NOMO-1 treated with DMSO at 0.1 percent for 48 hours (cell line): ENCODE results near the gene FARP1.
"Not testable (repeated sequence)": the region's sequence is repeated elsewhere in the genome, so short reads cannot be mapped to it uniquely, and the experiment has no call there.

Experiments
- DNase-seq: peaks from one replicate; lab custom pipeline; 2025; ENCODE audit not compliant: unreplicated experiment; lab: John Stamatoyannopoulos, UW

FARP1 gene

DNA sequence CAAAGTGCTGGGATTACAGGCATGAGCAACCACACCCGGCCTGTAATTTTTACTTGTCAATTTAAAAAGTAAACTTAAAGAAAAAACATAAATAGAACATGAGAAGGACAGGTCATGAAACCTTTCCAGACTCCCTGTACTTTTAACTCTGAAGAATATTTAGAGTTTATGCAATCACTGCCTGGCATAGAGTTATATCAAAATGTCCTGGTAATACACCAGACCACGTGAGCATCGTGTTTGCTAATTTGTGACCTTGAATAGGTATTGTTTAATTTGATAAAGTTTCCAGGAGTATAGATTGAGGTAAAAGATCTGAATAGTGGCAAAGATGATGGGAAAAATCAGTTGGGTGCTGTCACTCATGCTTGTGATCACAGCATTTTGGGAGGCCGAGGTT is 115.3 kb downstream of the FARP1 start:
- DNase-seq, result no peak

GRCh38 chr13:98260357-98261164 is 117.7 kb downstream of the FARP1 start:
- no peak for DNase-seq

- DNase-seq, result no peak
Measured at GRCh38 chr13:98261165-98261702, 118.3 kb downstream of the FARP1 start.

GRCh38 chr13:98262292-98262691 is 119.4 kb downstream of the FARP1 start:
- DNase-seq, result no peak

DNA sequence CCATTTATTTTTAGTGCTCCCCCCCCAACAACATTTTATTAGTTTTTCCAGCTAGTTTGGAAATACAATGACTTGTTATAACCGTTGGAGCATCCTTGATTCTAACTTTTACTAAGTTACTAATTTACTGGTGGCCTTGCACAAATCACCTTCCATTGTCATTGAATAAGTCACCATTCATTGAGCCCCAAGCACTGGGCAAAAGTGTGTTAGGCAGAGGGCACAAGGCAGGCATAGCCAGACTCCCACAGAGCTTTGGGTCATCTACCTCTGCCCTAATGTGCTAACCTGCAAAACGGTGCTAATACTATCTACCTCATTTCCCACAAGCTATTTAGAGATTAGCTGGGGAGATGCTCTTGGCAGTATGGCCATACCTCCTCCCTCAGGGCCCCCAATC is 120.9 kb downstream of the FARP1 start:
- no peak for DNase-seq

GRCh38 chr13:98264877-98265276 is 122.0 kb downstream of the FARP1 start:
- no peak for DNase-seq

DNA sequence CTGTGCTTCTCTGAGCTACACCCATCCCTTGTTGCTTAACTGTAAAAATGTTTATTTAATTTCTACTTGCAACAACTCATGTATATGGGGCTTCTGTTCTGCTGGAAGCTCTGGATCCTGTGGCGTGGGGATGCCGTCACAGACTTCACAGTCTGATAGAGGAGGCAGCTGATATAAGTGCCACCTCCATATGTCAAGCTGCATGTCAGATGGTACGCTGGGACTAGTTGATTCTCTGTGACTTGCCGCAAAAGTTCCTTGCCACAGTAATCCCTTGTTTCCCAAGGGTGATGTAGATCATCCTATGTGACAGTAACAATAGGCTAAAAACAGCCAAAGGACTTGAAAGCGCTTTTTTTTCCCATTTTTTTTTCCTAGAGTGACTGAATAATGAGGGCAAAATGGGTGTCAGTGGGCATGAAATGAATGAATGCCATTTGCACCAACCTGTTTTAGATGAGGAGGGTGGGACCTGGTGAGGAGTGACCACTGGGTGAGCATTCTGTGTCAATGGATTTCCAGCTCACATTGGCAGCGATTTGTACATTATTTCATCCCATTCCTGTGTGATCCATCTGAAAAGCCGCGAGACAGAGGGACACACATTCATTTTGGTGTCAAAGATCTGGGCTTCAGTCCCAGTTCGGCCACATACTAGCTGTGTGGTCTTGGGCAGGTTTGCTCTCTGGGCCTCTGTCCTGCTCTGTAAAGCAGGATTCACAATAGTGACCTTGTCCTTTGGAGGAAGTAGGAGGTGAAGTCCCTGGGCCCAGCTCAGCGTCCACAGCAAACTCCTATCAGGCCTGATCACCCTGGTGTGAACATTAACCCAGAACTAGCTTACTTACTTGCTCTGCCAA is 123.0 kb downstream of the FARP1 start:
- DNase-seq, result no peak

GRCh38 chr13:98267080-98267912 is 124.4 kb downstream of the FARP1 start:
- DNase-seq, result no peak

- DNase-seq, result no peak
Measured at GRCh38 chr13:98269386-98269785, 126.5 kb downstream of the FARP1 start.

GRCh38 chr13:98270819-98271218 is 127.9 kb downstream of the FARP1 start:
- no peak for DNase-seq

GRCh38 chr13:98271646-98272045 is 128.8 kb downstream of the FARP1 start:
- DNase-seq, result not testable (repeated sequence)

DNA sequence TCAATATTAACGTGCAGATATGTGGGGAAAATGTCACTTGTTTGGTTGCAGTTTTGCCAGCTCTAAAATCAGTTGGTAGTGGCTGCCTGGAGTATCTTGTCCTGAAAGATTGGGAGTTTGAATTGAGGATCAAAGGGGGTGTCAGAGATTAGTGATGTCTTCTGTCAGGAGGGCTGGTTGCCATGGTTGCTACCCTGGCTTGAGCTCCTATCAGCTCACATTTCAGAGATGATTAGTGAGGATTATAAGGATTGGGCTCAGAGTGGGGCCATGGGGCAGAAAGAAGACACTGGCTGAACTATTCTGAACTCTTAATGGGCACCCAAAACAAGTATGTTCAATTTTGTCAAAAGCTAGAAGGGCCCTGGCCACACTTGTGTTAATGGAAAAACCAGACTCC is 129.7 kb downstream of the FARP1 start:
- no peak for DNase-seq

DNA sequence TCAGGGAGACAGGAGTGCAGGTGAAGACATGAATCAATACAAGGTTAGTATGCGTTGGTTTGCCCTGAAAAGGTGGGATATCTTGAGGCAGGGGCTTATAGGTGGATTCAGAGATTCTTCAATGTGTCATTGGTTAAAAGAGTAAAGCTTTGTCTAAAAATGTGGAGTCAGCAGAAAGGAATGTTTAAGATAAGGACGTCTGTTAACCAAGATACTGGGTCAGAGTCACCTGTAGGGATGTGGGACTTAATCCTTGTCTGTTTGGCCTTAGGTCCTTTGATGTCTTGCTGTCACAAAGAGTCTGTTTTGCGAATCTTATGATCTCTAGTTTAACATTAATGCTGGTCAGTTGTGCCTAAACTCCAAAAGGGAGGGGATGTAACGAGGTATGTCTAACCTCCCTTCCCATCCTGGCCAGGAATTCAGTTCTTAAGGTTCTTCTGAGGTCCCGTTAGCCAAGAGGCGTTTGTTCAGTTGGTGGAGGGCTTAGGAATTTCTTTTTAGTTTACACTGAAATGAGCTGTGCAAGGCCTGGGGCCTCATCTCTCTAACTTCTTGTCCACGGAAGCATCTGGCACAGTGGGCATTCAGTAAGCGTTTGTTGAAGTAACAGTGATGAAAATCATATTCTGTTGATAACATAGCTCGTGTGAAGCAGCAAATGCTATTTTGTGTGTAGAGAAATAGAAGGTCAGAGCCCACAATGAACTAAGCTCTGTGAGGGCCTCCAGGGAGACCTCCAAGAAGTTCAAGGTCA is 130.4 kb downstream of the FARP1 start:
- no peak for DNase-seq

DNA sequence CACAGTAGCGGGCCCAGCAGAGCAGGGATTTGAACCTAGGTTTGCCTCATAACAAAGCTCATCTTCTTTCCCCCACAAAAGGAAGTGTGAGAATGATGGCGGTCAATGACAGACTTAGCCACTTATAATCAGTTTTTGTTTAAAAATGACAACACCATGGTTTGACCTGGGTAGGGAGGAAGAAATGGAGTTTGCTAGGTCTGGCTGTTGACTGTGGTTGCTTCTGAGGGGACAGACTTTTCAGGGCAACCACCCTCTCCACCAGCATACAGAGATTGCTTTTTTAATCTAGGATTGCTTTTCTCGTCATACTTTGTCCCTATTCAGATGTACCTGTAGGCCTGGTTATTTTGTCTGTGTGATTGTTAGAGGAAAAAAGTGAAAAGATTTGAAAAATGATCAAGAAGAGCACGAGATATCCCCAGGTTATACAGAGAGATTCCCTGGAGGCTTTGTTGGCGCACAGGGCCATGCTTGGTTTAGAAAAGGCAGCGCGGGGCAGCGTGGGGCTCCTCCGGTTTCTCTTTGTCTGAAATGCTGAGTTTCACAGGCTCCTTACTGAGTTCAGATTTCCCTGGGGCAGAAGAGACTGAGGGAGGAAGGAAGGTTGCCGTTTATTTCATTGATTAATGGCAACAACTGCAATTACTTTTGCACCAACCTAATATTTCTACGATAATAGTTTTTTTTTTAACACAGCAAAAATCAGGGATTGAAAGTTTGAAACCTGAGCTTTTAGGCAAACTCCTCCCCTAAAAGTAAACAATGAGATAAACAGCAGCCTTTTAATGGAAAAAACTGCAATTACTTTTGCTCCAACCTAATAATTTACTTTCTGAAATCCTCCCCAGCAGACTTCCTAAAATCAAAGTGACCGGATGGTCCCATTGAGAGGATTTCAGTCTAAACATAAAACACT is 131.2 kb downstream of the FARP1 start:
- DNase-seq, result no peak

- no peak for DNase-seq
Measured at GRCh38 chr13:98274921-98275487, 132.1 kb downstream of the FARP1 start.

GRCh38 chr13:98275681-98276171 is 132.8 kb downstream of the FARP1 start:
- no peak for DNase-seq

- no peak for DNase-seq
Measured at GRCh38 chr13:98276486-98276885, 133.6 kb downstream of the FARP1 start.

- DNase-seq, result no peak
Measured at GRCh38 chr13:98278068-98278724, 135.3 kb downstream of the FARP1 start.
